ACC112 (cell line): ENCODE measurements around the gene SAMD4A.

ENCODE experiments used
- H2AFZ ChIP-seq: fragments of 200-600 bp; sonication (generic); one replicate; pipeline ENCODE4 v1.6.0; 2017; ENCODE audit warnings: antibody characterized with exemption, low read length; ENCODE audit not compliant: unreplicated experiment
- H3K27ac ChIP-seq: fragments of 200-600 bp; sonication (generic); 2 replicates; pipeline ENCODE4 v1.5.1; 2014; ENCODE audit warnings: low read depth, mild to moderate bottlenecking, antibody characterized with exemption, low read length, moderate library complexity
- H3K27me3 ChIP-seq: fragments of 200-600 bp; sonication (generic); 2 replicates; pipeline ENCODE4 v1.6.1; 2014; ENCODE audit warnings: mild to moderate bottlenecking, antibody characterized with exemption, low read length, moderate library complexity, mixed read lengths; ENCODE audit not compliant: insufficient read depth
- H3K36me3 ChIP-seq: fragments of 200-600 bp; sonication (generic); 2 replicates; pipeline ENCODE4 v1.6.1; 2016; ENCODE audit warnings: mild to moderate bottlenecking, antibody characterized with exemption, low read length, moderate library complexity, mixed read lengths; ENCODE audit not compliant: insufficient read depth
- H3K4me1 ChIP-seq: fragments of 200-600 bp; sonication (generic); one replicate; pipeline ENCODE4 v1.6.1; 2016; ENCODE audit warnings: low read length, mixed read lengths; ENCODE audit not compliant: insufficient read depth, unreplicated experiment, control insufficient read depth
- H3K4me3 ChIP-seq: fragments of 200-600 bp; sonication (generic); 2 replicates; pipeline ENCODE4 v1.5.1; 2014; ENCODE audit warnings: mild to moderate bottlenecking, low read depth, low read length
- H3K79me2 ChIP-seq: fragments of 200-600 bp; sonication (generic); one replicate; pipeline ENCODE4 v1.6.0; 2016; ENCODE audit warnings: low read length; ENCODE audit not compliant: control insufficient read depth, unreplicated experiment, insufficient read depth

The SAMD4A gene

GRCh38 chr14:54579621-54580020 lies 12.7 kb downstream of the SAMD4A start:
- no peaks in the 10 kb centered on the region for H3K36me3 ChIP-seq
- no peak overlapping the region for H3K4me3 ChIP-seq
- peaks cover 15% of the 10 kb centered on the region for H3K4me1 ChIP-seq
- no peak overlapping the region for H2AFZ ChIP-seq
- no peak overlapping the region for H3K27ac ChIP-seq
- peaks cover 78% of the 10 kb centered on the region for H3K79me2 ChIP-seq
- no peaks in the 10 kb centered on the region for H3K27me3 ChIP-seq

GRCh38 chr14:54580933-54581332 lies 14.0 kb downstream of the SAMD4A start:
- H2AFZ ChIP-seq: no peak overlapping the region
- peaks cover 15% of the 10 kb centered on the region for H3K4me1 ChIP-seq
- peaks cover 73% of the 10 kb centered on the region for H3K79me2 ChIP-seq
- 0 out of 2 replicates have a peak, but pooled peaks cover 7% of the 10 kb centered on the region for H3K36me3 ChIP-seq
- no peaks in the 10 kb centered on the region for H3K27me3 ChIP-seq
- H3K27ac ChIP-seq: no peak overlapping the region
- no peak overlapping the region for H3K4me3 ChIP-seq

GRCh38 chr14:54582334-54582733 lies 15.4 kb downstream of the SAMD4A start:
- no peak overlapping the region for H3K4me3 ChIP-seq
- H3K79me2 ChIP-seq: peaks cover 61% of the 10 kb centered on the region
- peaks cover 15% of the 10 kb centered on the region for H3K4me1 ChIP-seq
- no peak overlapping the region for H3K27ac ChIP-seq
- H3K27me3 ChIP-seq: no peaks in the 10 kb centered on the region
- H2AFZ ChIP-seq: no peak overlapping the region
- 0 out of 2 replicates have a peak, but pooled peaks cover 7% of the 10 kb centered on the region for H3K36me3 ChIP-seq

DNA sequence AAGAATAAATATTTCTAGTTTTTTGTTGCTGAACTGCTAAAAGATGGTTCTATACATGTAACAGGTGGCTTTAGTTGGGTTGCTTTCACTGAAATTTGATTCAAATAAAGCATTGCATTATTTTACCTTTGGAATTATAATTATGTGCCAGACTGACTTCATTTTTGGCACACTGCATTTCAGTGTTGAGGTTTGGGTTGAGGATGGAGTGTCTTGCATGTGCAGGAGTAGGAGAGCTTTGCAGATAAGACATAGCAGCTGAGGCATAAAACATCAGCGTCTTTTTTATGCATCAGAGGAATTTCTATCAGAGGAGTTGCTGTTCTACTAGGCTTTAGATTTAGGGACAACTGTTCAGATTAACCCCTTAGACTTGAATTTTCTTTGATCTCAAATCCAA lies 17.2 kb downstream of the SAMD4A start:
- Histone ChIP-seq H3K27me3 (no peaks in the 10 kb centered on the region), H3K4me3 (no peak overlapping the region), H3K79me2 (peaks cover 52% of the 10 kb centered on the region), H3K36me3 (0 out of 2 replicates have a peak, but pooled peaks cover 7% of the 10 kb centered on the region), H3K4me1 (peaks cover 14% of the 10 kb centered on the region), H2AFZ (no peak overlapping the region), H3K27ac (no peak overlapping the region)

DNA sequence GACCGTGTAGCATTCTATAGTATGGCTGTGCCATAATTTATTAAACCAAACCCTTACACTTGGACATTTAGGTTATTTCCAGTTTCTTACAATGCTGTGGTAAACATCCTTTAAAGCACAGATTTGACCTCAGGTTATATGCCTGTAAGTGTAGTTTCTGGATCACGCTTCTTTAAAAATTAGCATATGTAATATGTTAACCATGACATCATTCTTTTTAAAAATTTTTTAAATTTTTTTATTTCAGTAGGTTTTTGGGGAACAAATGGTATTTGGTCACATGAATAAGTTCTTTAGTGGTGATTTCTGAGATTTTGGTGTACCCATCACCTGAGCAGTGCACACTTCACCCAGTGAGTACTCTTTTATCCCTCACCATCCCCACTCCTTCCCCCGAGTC lies 18.3 kb downstream of the SAMD4A start:
- Histone ChIP-seq H3K36me3 (0 out of 2 replicates have a peak, but pooled peaks cover 7% of the 10 kb centered on the region), H3K27me3 (no peaks in the 10 kb centered on the region), H3K4me3 (no peak overlapping the region), H3K27ac (no peak overlapping the region), H2AFZ (no peak overlapping the region), H3K79me2 (peaks cover 50% of the 10 kb centered on the region), H3K4me1 (peaks cover 19% of the 10 kb centered on the region)

- Histone ChIP-seq H2AFZ (no peak overlapping the region), H3K4me3 (no peak overlapping the region), H3K27me3 (no peaks in the 10 kb centered on the region), H3K27ac (peak overlapping the region; percentile 63), H3K36me3 (0 out of 2 replicates have a peak, but pooled peaks cover 7% of the 10 kb centered on the region), H3K4me1 (peaks cover 53% of the 10 kb centered on the region), H3K79me2 (peaks cover 54% of the 10 kb centered on the region)
These were observed 22.1 kb downstream of the SAMD4A start for GRCh38 chr14:54589076-54589475.

DNA sequence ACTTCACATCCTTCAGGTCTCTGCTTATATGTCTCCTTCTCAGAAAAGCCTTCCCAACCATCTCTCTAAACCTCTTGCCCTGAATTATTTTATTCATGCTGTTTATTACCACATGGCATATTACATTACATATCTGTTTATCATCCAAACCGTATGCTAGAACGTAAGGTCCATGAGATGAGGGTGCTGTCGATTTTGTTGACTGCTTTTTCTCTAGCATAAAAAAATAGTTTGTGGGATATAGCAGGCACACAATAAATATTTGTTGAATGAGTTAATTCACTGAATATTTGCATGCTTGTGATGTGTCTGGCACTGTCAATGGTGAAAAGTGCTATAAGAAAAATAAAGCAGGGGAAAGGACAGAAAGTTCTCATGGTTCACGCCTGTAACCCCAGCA lies 22.9 kb downstream of the SAMD4A start:
- Histone ChIP-seq H3K27ac (peak overlapping the region; percentile 63), H3K4me1 (peaks cover 61% of the 10 kb centered on the region), H3K79me2 (peaks cover 54% of the 10 kb centered on the region), H3K4me3 (no peak overlapping the region), H3K36me3 (0 out of 2 replicates have a peak, but pooled peaks cover 7% of the 10 kb centered on the region), H3K27me3 (no peaks in the 10 kb centered on the region), H2AFZ (no peak overlapping the region)

DNA sequence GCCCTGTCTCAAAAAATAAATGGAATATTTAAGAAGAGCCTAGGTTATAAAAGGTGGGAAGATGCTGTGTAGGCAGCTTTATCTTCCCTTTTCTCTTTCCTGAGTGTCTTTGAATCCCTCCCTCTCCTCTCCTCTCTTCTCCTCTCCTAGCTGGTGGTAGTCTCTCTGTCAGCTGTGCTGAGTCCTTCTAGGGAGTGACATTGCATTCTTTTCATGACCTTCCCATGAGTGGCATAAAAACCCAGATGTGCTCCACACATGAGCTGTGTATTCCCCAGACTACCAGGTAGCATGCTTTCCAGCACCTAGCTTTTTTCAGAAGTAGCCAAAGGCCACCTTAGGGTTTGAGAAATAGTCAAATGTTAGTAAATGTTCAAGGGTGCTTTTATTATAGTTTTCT lies 23.6 kb downstream of the SAMD4A start:
- H2AFZ ChIP-seq: no peak overlapping the region
- peaks cover 63% of the 10 kb centered on the region for H3K4me1 ChIP-seq
- H3K4me3 ChIP-seq: no peak overlapping the region
- peaks cover 56% of the 10 kb centered on the region for H3K79me2 ChIP-seq
- 0 out of 2 replicates have a peak, but pooled peaks cover 3% of the 10 kb centered on the region for H3K36me3 ChIP-seq
- no peaks in the 10 kb centered on the region for H3K27me3 ChIP-seq
- H3K27ac ChIP-seq: peak overlapping the region; percentile 6; the same call in 1 of the 2 replicates

DNA sequence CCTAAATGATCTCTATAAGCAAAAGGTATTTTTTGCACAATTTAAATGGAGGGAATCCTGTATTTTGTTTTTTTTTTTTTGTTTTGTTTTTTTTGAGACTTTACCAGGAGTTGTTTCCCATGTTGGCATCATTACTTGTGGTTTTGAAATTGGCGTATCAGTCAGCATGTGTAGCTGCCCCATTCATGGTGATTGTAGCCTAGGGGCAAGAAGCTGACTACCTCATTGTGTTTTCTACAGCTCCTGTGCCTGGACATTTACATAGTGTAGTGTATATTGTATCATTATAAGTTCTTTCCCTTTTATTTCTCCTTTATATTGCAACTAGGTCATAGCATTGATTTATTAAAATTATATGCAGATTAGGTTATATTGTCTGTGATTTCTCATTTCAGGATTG lies 24.5 kb downstream of the SAMD4A start:
- Histone ChIP-seq H3K79me2 (peaks cover 59% of the 10 kb centered on the region), H3K36me3 (no peaks in the 10 kb centered on the region), H3K4me1 (peaks cover 63% of the 10 kb centered on the region), H2AFZ (no peak overlapping the region), H3K27me3 (no peaks in the 10 kb centered on the region), H3K27ac (no peak overlapping the region), H3K4me3 (no peak overlapping the region)

GRCh38 chr14:54591866-54592265 lies 24.9 kb downstream of the SAMD4A start:
- Histone ChIP-seq H3K79me2 (peaks cover 62% of the 10 kb centered on the region), H3K4me1 (peaks cover 63% of the 10 kb centered on the region), H3K27me3 (no peaks in the 10 kb centered on the region), H3K4me3 (no peak overlapping the region), H3K36me3 (no peaks in the 10 kb centered on the region), H2AFZ (no peak overlapping the region), H3K27ac (no peak overlapping the region)

- H3K4me3 ChIP-seq: peak overlapping the region; percentile 37
- H3K79me2 ChIP-seq: peaks cover 59% of the 10 kb centered on the region
- H3K27me3 ChIP-seq: no peaks in the 10 kb centered on the region
- peaks cover 68% of the 10 kb centered on the region for H3K4me1 ChIP-seq
- H2AFZ ChIP-seq: no peak overlapping the region
- peak overlapping the region; percentile 59 for H3K27ac ChIP-seq
- H3K36me3 ChIP-seq: no peaks in the 10 kb centered on the region
These were observed 26.9 kb downstream of the SAMD4A start for GRCh38 chr14:54593860-54594259.
